ENCODE results near the gene TXNDC16. TPM values are rescaled to one million over a fixed set of nuclear protein-coding genes. Genes with fewer than 3 reads are reported as not detected.

The TXNDC16 gene
- total RNA-seq, 2 experiments from 2014 or later: 21.6 to 26.5 TPM

GRCh38 chr14:52553002-52553670 is 831 bp upstream of the TXNDC16 start:
- DNase-seq (ENCODE audit: low spot score): peak; percentile 62
- H3K9me3 ChIP-seq (ENCODE audit: low read length): no peaks in the 10 kb centered on the region; the same call in 1 of the 2 replicates
- H3K4me2 ChIP-seq (ENCODE audit: low read length): peak overlapping the region; percentile 95
- peak overlapping the region; percentile 78 for H3K4me3 ChIP-seq (ENCODE audit: low read depth, low read length, poor library complexity, severe bottlenecking)
- H3K79me2 ChIP-seq (ENCODE audit: insufficient read depth, low read depth, low read length): peaks cover 40% of the 10 kb centered on the region
- peak overlapping the region; percentile 63 for H2AFZ ChIP-seq (ENCODE audit: low read length)
- H3K4me1 ChIP-seq (ENCODE audit: insufficient read depth, low read length, poor library complexity, severe bottlenecking): peaks cover 33% of the 10 kb centered on the region
- H4K20me1 ChIP-seq (ENCODE audit: insufficient read depth, low read length): 0 out of 2 replicates have a peak, but pooled peaks cover 6% of the 10 kb centered on the region
- ChIA-PET POLR2A (interaction anchor here (0.5 to 2.8 kb wide), 10 partner anchors 9 to 1732 kb away, joined by 3 to 23 read pairs (median 4); partner anchors contain the start of gene TMX1), CTCF (ENCODE audit: unreplicated experiment) (no interaction called here)
- no peak overlapping the region for H3K27ac ChIP-seq (ENCODE audit: low read depth, low read length, poor library complexity, severe bottlenecking)
- no peak for TF ChIP-seq EZH2phosphoT487 (IDR thresholded peaks at IDR 0.05; ENCODE audit: borderline replicate concordance, low read depth, low read length)
- no peak for TF ChIP-seq CTCF (conservative IDR thresholded peaks at IDR 0.05; ENCODE audit: low read length)
- BruUV-seq (replicated peaks): no TSS peak
- intact Hi-C loops (cut with micrococcal nuclease; ENCODE audit: unreplicated experiment): loop anchor here (2.0 to 5.0 kb wide), 6 partner anchors 142 to 1311 kb away; partner anchors contain the start of genes ERO1A, GNPNAT1, PSMC6 and STYX
- H3K9me2 ChIP-seq (ENCODE audit: insufficient read depth, low read length): no peaks in the 10 kb centered on the region
- peaks cover 12% of the 10 kb centered on the region for H3K36me3 ChIP-seq (ENCODE audit: insufficient read depth, low read length)

GRCh38 chr14:52551696-52552062 is 626 bp downstream of the TXNDC16 start:
- ChIA-PET CTCF (ENCODE audit: unreplicated experiment) (interaction anchor here (1.1 kb wide), 1 partner anchor 190 kb away, joined by 5 read pairs; no protein-coding TSS in a partner anchor), POLR2A (interaction anchor here (0.6 to 1.9 kb wide), 11 partner anchors 9 to 247 kb away, joined by 3 to 23 read pairs (median 4); no protein-coding TSS in a partner anchor)
- 0 out of 2 replicates have a peak, but pooled peaks cover 6% of the 10 kb centered on the region for H4K20me1 ChIP-seq (ENCODE audit: insufficient read depth, low read length)
- peak overlapping the region; percentile 47; the same call in 1 of the 2 replicates for H2AFZ ChIP-seq (ENCODE audit: low read length)
- H3K79me2 ChIP-seq (ENCODE audit: insufficient read depth, low read depth, low read length): peaks cover 54% of the 10 kb centered on the region
- H3K4me2 ChIP-seq (ENCODE audit: low read length): peak overlapping the region; percentile 83
- H3K9me3 ChIP-seq (ENCODE audit: low read length): no peaks in the 10 kb centered on the region; the same call in 1 of the 2 replicates
- H3K9me2 ChIP-seq (ENCODE audit: insufficient read depth, low read length): no peaks in the 10 kb centered on the region
- peaks cover 47% of the 10 kb centered on the region for H3K4me1 ChIP-seq (ENCODE audit: insufficient read depth, low read length, poor library complexity, severe bottlenecking)
- peak overlapping the region; percentile 99 for H3K4me3 ChIP-seq (ENCODE audit: low read depth, low read length, poor library complexity, severe bottlenecking)
- intact Hi-C loops (cut with micrococcal nuclease; ENCODE audit: unreplicated experiment): loop anchor here (2.0 to 5.0 kb wide), 7 partner anchors 143 to 1309 kb away; partner anchors contain the start of genes ERO1A, GNPNAT1, PSMC6 and STYX
- BruUV-seq (replicated peaks): no TSS peak
- H3K36me3 ChIP-seq (ENCODE audit: insufficient read depth, low read length): peaks cover 20% of the 10 kb centered on the region
- TF ChIP-seq CTCF (conservative IDR thresholded peaks at IDR 0.05; ENCODE audit: low read length): peak; percentile 78
- TF ChIP-seq EZH2phosphoT487 (IDR thresholded peaks at IDR 0.05; ENCODE audit: borderline replicate concordance, low read depth, low read length): no peak
- peak overlapping the region; percentile 84 for H3K27ac ChIP-seq (ENCODE audit: low read depth, low read length, poor library complexity, severe bottlenecking)
- DNase-seq (ENCODE audit: low spot score): peak; percentile 55

Measured in OCI-LY7 (cell line).